A549 (cell line): ENCODE data around the gene MYOT.

Source experiments
- HOXA7 ChIP-seq: fragments of 250-450 bp; sonication (Bioruptor Pico); IDR thresholded peaks from 2 replicates; pipeline ENCODE4 v1.5.0; 2020; ENCODE audit warnings: mild to moderate bottlenecking, moderate library complexity
- POLR2A ChIP-seq: IDR thresholded peaks from 2 replicates; pipeline ENCODE4 v1.6.1; 2012; ENCODE audit warnings: mild to moderate bottlenecking, low read length
- SMC3 ChIP-seq: fragments of >200 bp; sonication (Bioruptor Twin); formaldehyde crosslinking; IDR thresholded peaks from 3 replicates; pipeline ENCODE4 v1.6.1; 2018; ENCODE audit warnings: inconsistent platforms
- ZFP36 ChIP-seq: fragments of 450-650 bp; IDR thresholded peaks from 2 replicates; pipeline ENCODE4 v1.6.1; 2014; ENCODE audit warnings: borderline replicate concordance; ENCODE audit not compliant: partially characterized antibody
- TF ChIP-seq, protein P1 (sequence below): fragments of >200 bp; sonication (Bioruptor Twin); formaldehyde crosslinking; IDR thresholded peaks from 3 replicates; pipeline ENCODE4 v1.5.1; 2016
- TF ChIP-seq, protein P2 (sequence below): IDR thresholded peaks from 2 replicates; pipeline ENCODE4 v1.6.1; 2012
- TF ChIP-seq, protein P3 (sequence below): IDR thresholded peaks from 2 replicates; pipeline ENCODE4 v1.6.1; 2012; ENCODE audit warnings: low read depth, borderline replicate concordance
- TF ChIP-seq, protein P4 (sequence below): fragments of 200-600 bp; sonication (generic); IDR thresholded peaks from 2 replicates; pipeline ENCODE4 v1.6.1; 2016; ENCODE audit warnings: antibody characterized with exemption, mild to moderate bottlenecking, moderate library complexity

DNA sequence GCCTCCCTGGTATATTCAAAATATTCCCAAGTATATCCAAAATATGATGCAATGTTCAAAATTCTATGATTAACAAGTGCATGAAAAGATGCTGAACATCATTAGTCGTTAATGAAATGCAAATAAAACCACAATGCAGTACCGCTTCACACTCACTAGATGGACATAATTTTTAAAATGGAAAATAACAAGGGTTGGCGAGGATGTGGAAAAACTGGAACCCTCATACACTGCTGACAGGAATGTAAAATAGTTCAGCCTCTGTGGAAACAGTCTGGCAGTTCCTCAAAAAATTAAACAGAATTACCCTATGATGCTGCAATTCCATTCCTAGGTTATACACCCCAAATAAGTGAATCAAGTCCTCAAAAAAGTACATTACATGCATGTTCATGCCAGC, 36.1 kb upstream of the MYOT start:
- TF ChIP-seq POLR2A (no peak), ZFP36 (no peak), HOXA7 (CRISPR knock-in tag) (no peak), SMC3 (no peak)
- TF ChIP-seq, protein P1, sequence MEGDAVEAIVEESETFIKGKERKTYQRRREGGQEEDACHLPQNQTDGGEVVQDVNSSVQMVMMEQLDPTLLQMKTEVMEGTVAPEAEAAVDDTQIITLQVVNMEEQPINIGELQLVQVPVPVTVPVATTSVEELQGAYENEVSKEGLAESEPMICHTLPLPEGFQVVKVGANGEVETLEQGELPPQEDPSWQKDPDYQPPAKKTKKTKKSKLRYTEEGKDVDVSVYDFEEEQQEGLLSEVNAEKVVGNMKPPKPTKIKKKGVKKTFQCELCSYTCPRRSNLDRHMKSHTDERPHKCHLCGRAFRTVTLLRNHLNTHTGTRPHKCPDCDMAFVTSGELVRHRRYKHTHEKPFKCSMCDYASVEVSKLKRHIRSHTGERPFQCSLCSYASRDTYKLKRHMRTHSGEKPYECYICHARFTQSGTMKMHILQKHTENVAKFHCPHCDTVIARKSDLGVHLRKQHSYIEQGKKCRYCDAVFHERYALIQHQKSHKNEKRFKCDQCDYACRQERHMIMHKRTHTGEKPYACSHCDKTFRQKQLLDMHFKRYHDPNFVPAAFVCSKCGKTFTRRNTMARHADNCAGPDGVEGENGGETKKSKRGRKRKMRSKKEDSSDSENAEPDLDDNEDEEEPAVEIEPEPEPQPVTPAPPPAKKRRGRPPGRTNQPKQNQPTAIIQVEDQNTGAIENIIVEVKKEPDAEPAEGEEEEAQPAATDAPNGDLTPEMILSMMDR, result no peak
- TF ChIP-seq, protein P2, sequence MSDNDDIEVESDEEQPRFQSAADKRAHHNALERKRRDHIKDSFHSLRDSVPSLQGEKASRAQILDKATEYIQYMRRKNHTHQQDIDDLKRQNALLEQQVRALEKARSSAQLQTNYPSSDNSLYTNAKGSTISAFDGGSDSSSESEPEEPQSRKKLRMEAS, result no peak
- TF ChIP-seq, protein P3, sequence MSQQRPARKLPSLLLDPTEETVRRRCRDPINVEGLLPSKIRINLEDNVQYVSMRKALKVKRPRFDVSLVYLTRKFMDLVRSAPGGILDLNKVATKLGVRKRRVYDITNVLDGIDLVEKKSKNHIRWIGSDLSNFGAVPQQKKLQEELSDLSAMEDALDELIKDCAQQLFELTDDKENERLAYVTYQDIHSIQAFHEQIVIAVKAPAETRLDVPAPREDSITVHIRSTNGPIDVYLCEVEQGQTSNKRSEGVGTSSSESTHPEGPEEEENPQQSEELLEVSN, result no peak
- TF ChIP-seq, protein P4, sequence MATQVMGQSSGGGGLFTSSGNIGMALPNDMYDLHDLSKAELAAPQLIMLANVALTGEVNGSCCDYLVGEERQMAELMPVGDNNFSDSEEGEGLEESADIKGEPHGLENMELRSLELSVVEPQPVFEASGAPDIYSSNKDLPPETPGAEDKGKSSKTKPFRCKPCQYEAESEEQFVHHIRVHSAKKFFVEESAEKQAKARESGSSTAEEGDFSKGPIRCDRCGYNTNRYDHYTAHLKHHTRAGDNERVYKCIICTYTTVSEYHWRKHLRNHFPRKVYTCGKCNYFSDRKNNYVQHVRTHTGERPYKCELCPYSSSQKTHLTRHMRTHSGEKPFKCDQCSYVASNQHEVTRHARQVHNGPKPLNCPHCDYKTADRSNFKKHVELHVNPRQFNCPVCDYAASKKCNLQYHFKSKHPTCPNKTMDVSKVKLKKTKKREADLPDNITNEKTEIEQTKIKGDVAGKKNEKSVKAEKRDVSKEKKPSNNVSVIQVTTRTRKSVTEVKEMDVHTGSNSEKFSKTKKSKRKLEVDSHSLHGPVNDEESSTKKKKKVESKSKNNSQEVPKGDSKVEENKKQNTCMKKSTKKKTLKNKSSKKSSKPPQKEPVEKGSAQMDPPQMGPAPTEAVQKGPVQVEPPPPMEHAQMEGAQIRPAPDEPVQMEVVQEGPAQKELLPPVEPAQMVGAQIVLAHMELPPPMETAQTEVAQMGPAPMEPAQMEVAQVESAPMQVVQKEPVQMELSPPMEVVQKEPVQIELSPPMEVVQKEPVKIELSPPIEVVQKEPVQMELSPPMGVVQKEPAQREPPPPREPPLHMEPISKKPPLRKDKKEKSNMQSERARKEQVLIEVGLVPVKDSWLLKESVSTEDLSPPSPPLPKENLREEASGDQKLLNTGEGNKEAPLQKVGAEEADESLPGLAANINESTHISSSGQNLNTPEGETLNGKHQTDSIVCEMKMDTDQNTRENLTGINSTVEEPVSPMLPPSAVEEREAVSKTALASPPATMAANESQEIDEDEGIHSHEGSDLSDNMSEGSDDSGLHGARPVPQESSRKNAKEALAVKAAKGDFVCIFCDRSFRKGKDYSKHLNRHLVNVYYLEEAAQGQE, result no peak
